Stimulated activated CD4-positive, alpha-beta T cell treated with anti-CD3 and anti-CD28 coated beads, TNF-alpha, amount 100 ng/mL, for 24 hours (primary cell): ENCODE results near the gene NRXN3.
A peak's percentile ranks its signal among the peaks of the same experiment; 100 is the strongest.
"Not testable (repeated sequence)": the region's sequence is repeated elsewhere in the genome, so short reads cannot be mapped to it uniquely, and the experiment has no call there.

Source experiments
- DNase-seq, 3 experiments: peaks; one replicate each; pipeline ENCODE4 v3.0.0-alpha.2; 2020; ENCODE audit warnings: low read depth in 3 of 3

Gene NRXN3

GRCh38 chr14:78486081-78486480 is 315.9 kb downstream of the NRXN3 start:
- no peak for DNase-seq

- no peak for DNase-seq
These were observed 316.4 kb downstream of the NRXN3 start for GRCh38 chr14:78486621-78487020.

GRCh38 chr14:78487573-78487972 is 317.4 kb downstream of the NRXN3 start:
- DNase-seq: not testable (repeated sequence)

- no peak for DNase-seq
These were observed 318.8 kb downstream of the NRXN3 start for GRCh38 chr14:78488938-78489337.

GRCh38 chr14:78491048-78491447 is 320.9 kb downstream of the NRXN3 start:
- DNase-seq: no peak

DNA sequence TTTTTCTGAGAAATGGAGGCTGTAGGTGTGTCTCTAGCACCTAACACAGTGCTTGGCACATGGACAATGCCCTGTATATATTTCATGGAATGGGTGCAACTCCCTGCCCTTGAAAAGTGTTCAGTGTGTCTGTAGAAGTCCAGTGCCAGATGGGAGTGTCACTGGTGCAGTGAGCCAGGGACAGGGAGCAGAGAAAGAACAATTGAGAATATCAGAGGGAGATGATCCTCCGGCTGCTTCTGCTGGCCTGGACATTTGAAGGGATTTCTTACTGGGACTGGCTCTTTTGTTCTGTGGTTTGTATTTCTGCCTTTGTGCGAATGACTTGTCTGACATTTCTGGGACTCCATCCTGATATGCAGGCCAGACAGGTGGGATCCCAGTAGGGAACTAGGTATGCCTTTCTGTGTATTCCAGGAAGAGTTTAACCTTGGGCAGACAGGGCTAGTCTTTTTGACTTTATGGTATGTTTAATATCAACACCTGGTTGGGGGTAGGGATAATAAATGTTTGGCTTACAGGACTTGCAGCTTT is 328.0 kb downstream of the NRXN3 start:
- DNase-seq: no peak

GRCh38 chr14:78501909-78502308 is 331.7 kb downstream of the NRXN3 start:
- DNase-seq: no peak

DNA sequence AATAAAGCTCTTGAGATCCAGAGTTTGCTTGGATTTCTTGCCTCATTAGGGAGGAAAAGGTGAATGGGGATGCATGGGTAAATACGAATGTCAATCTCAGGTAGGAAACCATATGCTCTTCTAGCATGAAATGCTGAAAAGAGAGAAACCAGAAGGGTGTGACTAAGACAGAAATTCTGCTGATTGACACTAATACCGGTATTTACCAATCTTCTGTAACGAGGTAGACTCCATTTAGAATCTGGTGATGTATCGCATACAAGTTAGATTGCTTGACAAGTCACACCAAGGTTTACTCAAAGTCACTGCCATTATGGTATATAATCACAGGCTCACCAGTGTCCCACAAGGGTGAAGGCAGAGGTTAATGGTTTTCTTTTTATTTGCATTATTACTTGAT is 337.9 kb downstream of the NRXN3 start:
- DNase-seq: no peak

DNA sequence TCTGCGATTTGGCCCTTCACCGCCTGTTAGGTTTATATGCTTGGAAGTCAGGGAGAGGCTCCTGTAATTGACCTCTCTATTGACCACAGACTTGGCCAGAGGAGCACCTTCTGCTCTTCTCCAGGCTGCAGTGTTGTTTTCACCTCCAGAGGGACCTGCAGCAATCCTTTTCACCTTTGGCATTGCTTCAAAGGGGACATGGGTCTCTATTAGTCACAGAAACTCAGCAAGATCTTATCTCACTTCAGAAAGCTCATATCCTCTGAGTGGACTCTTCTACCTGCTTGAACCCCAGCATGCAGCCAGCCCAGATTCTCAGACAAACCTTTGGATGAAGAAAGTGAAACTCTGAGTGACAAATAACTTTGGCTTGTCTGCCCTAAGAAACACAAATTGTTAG is 339.3 kb downstream of the NRXN3 start:
- DNase-seq: no peak

DNA sequence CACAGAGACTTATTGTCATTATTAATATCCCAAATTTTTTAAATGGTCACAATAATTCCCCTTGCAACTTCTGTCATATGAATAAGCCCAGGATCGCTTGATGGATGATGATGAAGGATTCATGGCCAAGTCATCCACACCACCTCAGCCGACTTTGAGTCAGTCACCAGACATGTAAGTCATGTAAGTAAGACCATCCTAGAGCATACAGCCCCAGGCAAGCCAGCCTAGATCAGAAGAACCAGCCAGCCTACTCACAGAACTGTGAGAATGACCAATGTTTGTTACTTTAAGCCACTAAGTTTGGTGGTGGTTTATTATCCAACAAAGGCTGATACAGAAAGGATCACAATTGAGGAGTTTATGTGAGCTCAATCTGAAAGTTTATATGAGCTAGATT is 341.8 kb downstream of the NRXN3 start:
- no peak for DNase-seq

DNA sequence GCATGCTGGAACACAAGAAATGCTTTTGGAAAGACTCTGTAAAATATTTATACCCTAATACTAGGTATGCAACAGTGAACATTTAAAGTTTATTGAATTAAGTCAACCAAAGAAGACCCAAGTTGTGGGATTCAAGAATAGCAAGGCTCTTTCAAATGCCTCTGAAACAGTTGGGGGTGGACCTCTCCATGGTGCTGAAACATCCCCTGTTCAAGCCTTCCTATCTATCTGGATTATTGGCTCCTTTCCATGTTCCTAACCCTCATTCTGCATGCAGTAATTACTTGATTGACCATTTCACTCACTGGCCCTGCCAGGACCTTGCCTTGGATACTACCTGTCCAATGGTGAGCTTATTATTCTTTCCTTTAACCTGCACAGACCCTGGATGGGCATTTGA is 349.7 kb downstream of the NRXN3 start:
- no peak for DNase-seq

GRCh38 chr14:78524196-78524595 is 354.0 kb downstream of the NRXN3 start:
- no peak for DNase-seq

- no peak for DNase-seq
These were observed 354.6 kb downstream of the NRXN3 start for GRCh38 chr14:78524766-78525165.

DNA sequence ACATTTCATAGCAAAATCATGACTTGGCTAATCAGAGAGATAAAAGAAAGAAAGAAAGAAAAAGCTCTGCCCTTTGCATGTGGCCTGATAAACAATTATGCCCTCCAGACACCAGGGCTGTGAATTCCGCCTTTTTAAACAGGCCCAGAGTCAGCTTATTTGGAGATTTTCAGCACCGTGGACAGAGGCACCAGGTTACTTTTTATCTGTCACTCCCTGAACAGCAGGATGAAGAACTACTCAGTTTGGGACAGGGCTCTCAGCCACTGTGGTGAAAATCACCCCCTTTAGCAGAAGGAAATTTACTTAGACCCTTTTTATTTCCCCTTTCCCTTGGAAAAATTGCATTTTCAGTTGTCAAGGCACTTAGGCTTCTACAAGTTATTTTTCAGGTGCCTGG is 359.9 kb downstream of the NRXN3 start:
- DNase-seq: no peak

DNA sequence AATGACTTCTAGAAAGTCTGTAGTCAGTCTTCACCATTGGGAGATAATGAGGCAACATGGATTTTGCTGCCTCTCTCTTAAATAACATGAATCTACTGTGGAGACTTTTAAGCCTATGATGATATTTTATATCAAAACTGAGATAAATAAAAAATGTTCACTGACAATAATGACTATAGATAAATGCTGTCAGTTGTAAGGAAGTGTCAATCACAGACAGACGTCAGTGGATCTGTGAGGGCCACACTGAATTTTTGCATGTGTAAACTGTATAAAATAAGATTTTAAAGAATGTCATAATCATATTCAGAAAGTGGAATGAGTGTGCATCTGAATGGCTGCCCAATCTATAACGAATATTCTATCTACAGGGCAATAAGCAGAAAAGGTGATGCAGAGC is 364.0 kb downstream of the NRXN3 start:
- DNase-seq: no peak

- no peak for DNase-seq
These were observed 364.9 kb downstream of the NRXN3 start for GRCh38 chr14:78535041-78535440.

DNA sequence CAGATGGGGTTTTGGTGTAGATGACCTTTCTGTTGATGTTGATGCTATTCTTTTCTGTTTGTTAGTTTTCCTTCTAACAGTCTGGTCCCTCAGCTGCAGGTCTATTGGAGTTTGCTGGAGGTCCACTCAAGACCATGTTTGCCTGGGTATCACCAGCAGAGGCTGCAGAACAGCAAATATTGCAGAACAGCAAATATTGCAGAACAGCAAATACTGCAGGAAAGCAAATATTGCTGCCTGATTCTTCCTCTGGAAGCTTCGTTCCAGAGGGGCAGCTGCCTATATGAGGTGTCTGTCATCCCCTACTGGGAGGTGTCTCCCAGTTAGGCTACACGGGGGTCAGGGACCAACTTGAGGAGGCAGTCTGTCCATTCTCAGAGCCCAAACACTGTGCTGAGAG is 371.6 kb downstream of the NRXN3 start:
- not testable (repeated sequence) for DNase-seq

- DNase-seq: no peak
These were observed 373.3 kb downstream of the NRXN3 start for GRCh38 chr14:78543433-78543832.

GRCh38 chr14:78561074-78561473 is 390.9 kb downstream of the NRXN3 start:
- DNase-seq: no peak

GRCh38 chr14:78566026-78566858 is 396.1 kb downstream of the NRXN3 start:
- DNase-seq: peak; percentile 34 to 66 (median 42)

DNA sequence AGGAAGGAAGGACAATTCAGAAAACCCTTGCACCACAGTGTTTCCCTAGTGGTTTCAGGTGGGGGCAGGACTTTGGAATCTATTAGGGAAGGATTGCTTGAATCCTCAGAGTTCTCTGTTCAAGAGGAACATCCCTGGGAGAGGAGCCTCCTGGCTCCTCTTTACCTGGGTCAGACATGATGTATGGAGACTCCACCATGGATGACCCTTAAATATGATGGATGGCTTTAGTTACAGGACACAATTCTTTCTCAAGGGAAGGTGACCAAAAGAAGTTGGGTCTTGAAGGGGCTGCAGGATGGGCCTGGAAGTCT is 396.6 kb downstream of the NRXN3 start:
- DNase-seq: no peak

- DNase-seq: no peak
These were observed 397.2 kb downstream of the NRXN3 start for GRCh38 chr14:78567343-78567742.

DNA sequence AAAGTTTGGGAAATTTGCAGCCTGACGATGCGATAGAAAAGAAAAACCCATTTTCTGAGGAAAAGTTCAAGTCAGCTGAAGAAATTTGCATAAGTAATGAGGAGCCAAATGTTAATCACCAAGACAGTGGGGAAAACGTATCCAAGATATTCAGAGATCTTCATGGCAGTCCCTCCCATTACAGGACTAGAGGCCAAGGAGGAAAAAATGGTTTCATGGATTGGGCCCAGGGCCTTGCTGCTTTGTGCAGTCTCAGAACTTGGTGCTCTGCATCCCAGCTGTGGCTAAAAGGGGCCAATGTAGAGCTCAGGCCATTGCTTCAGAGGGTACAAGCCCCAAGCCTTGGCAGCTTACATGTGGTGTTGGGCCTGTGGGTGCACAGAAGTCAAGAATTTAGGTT is 403.6 kb downstream of the NRXN3 start:
- not testable (repeated sequence) for DNase-seq
